ENCODE data around the gene NRXN2. TPM values are rescaled to one million over a fixed set of nuclear protein-coding genes. Genes with fewer than 3 reads are reported as not detected.

The NRXN2 gene
- total and polyA plus RNA-seq, 2 donors (not counting 3 experiments of a cell fraction or from before 2014, with no cell fraction given), result not detected

DNA sequence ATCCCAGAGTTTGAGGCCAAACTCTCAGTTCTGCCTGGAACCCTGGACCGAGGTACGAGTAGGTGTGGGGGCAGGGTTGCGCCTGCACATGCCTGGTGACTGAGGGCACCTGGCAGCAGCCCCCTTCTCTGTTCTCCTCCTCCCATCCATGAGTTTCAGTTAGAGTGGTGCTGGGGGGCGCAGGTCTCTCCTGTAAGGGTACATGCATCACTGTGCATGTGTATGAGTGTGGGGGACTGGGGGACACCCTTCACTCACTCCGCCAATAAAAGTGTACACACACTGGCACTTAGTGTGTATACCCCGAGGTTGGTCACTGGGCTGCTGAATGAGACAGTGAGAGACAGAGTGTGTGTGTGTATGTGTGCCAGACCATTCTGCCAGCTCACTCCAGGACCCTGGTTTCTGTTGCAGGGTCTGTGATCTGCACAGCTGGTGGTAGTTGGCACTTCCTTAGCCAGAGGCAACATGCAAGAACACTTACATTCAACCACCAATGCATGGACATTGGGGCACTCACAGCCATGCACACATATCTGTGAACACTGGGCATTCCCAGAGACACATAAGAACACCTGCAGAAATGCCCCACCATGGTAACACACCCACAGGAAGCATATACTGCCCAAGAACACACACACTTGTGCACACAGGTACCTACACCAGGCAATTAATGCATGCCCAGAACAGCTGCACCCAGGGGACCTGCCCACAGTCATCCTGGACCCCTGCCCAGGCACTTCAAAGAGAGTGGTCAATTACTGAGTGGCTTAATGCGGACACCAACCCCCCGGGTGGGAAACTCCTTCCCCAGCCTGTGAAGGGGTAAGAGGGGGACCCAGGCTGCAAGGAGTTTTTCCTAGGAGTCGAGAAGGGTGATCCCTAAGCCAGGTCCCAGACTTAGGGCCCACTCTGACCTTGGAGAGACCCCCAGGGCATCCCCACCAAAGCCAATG lies 1.2 kb upstream of the NRXN2 start:
- Histone ChIP-seq H4K20me1 (replicated peaks; ENCODE audit: control insufficient read depth, extremely low read depth, insufficient read depth, low read length) (no peaks in the 10 kb centered on the region), H3K79me2 (ENCODE audit: control insufficient read depth, insufficient read depth, low read length) (no peaks in the 10 kb centered on the region), H3K27ac (ENCODE audit: insufficient read depth, low read depth, low read length) (no peak overlapping the region), H3K36me3 (ENCODE audit: control insufficient read depth in 2 of 2, extremely low read depth in 1 of 2, insufficient read depth in 2 of 2, low read length in 2 of 2) (no peaks in the 10 kb centered on the region), H3K9me3 (replicated peaks; ENCODE audit: control insufficient read depth, insufficient read depth, low read length) (no peaks in the 10 kb centered on the region), H3K4me3 (replicated peaks in 1 of 3; ENCODE audit: insufficient read depth in 1 of 3, low read depth in 1 of 3, low read length in 3 of 3) (no peak overlapping the region), H2AFZ (ENCODE audit: low read depth, low read length) (no peak overlapping the region), H3K4me1 (ENCODE audit: control insufficient read depth, extremely low read depth, insufficient read depth, low read length) (no peaks in the 10 kb centered on the region), H3K9ac (replicated peaks; ENCODE audit: extremely low read depth, insufficient read depth, low read length) (no peak overlapping the region), H3K9me1 (replicated peaks; ENCODE audit: control insufficient read depth, extremely low read depth, insufficient read depth, low read length) (no peaks in the 10 kb centered on the region), H3K27me3 (ENCODE audit: control insufficient read depth in 2 of 2, insufficient read depth in 2 of 2, low read length in 2 of 2) (peaks cover 14 to 15% of the 10 kb centered on the region in 2 experiments), H3K4me2 (ENCODE audit: insufficient read depth, low read length) (no peak overlapping the region)
- TF ChIP-seq EZH2 (IDR thresholded peaks at IDR 0.05; ENCODE audit: borderline replicate concordance, low read depth, low read length, severe bottlenecking) (no peak), MYC (IDR thresholded peaks at IDR 0.05; ENCODE audit: low read depth, low read length) (no peak), FOS (IDR thresholded peaks at IDR 0.05; ENCODE audit: borderline replicate concordance, insufficient read depth, low read length) (no peak), POLR2A (IDR thresholded peaks at IDR 0.05; ENCODE audit: low read depth, low read length) (no peak), POLR2AphosphoS5 (IDR thresholded peaks at IDR 0.05; ENCODE audit: insufficient read depth, low read depth, low read length) (no peak), GATA2 (IDR thresholded peaks at IDR 0.05; ENCODE audit: insufficient read depth, insufficient read length, low read depth, low read length) (no peak), JUN (IDR thresholded peaks at IDR 0.05; ENCODE audit: borderline replicate concordance, insufficient read depth, insufficient read length, low read depth) (no peak)
- TF ChIP-seq, protein P1, sequence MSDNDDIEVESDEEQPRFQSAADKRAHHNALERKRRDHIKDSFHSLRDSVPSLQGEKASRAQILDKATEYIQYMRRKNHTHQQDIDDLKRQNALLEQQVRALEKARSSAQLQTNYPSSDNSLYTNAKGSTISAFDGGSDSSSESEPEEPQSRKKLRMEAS (IDR thresholded peaks at IDR 0.05; ENCODE audit: insufficient read depth, insufficient read length), result no peak
- TF ChIP-seq, protein P2, sequence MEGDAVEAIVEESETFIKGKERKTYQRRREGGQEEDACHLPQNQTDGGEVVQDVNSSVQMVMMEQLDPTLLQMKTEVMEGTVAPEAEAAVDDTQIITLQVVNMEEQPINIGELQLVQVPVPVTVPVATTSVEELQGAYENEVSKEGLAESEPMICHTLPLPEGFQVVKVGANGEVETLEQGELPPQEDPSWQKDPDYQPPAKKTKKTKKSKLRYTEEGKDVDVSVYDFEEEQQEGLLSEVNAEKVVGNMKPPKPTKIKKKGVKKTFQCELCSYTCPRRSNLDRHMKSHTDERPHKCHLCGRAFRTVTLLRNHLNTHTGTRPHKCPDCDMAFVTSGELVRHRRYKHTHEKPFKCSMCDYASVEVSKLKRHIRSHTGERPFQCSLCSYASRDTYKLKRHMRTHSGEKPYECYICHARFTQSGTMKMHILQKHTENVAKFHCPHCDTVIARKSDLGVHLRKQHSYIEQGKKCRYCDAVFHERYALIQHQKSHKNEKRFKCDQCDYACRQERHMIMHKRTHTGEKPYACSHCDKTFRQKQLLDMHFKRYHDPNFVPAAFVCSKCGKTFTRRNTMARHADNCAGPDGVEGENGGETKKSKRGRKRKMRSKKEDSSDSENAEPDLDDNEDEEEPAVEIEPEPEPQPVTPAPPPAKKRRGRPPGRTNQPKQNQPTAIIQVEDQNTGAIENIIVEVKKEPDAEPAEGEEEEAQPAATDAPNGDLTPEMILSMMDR (IDR thresholded peaks at IDR 0.05; ENCODE audit: extremely low read depth in 1 of 2, insufficient read depth in 1 of 2, low read depth in 1 of 2, low read length in 2 of 2), result no peak
- BruUV-seq (replicated peaks), result no TSS peak
- ChIA-PET POLR2A (no interaction called here), CTCF (no interaction called here)
- dilution Hi-C loops (cut with MboI; ENCODE audit: extremely low pct_ligation_motif_present, low sequenced_read_pairs) (no loop called here), intact Hi-C loops (cut with micrococcal nuclease) (loop anchor here (1.0 kb wide), 2 partner anchors 36 to 275 kb away; no protein-coding TSS in a partner anchor)
- no peak for DNase-seq (ENCODE audit: low read depth, low spot score)
- no peak for FAIRE-seq

All from endothelial cell of umbilical vein (primary cell).